Measurements from ENCODE around the gene DCUN1D1.

Gene DCUN1D1

GRCh38 chr3:182971637-182972036, 8.7 kb downstream of the DCUN1D1 start:
- DNase-seq, result no peak

DNA sequence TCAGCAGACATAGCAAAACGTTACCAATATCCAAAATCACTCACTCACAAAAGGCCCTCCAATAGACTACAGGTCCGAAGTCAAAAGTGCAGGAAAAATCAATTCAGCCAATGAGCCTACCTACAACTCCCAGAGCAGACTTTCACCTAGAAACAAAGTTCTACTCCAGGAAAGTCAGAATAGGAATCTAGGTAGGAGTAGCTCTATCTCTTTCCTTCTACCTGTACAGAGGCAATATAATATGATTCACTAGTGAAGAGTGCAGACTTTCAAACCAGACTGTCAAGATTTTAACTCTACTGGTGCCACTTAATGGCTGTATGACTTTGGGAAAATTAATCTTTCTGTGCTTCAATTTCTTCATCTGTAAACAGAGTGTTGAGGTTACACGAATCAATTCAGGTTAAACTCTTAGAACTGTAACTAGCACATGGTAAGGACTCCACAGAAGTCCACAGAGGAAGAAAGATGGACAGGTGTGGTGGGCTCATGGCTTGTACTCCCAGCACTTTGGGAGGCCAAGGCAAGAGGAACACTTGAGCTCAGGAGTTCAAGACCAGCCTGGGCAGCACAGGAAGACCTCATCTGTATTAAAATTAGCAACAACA, 9.4 kb downstream of the DCUN1D1 start:
- DNase-seq, result no peak

DNA sequence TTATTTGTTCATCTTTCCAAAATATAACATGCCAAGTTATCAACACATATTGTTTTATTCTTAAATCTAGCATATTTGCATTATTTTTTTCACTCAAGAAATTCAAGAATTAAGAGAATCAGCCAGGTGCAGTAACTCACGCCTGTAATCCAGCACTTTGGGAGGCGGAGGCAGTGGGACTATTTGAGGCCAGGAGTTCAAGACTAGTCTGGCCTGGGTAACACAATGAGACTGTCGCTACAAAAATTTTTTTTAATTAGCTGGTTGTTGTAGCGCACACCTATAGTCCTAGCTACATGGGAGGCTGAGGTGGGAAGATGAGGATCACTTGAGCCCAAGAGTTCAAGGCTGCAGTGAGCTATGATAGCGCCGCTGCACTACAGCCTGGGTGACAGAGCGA, 10.5 kb downstream of the DCUN1D1 start:
- no peak for DNase-seq

GRCh38 chr3:182969277-182969676, 11.1 kb downstream of the DCUN1D1 start:
- DNase-seq, result no peak

- peak; percentile 42 for DNase-seq
Measured at GRCh38 chr3:182967218-182968204, 12.8 kb downstream of the DCUN1D1 start.

- DNase-seq, result no peak
Measured at GRCh38 chr3:182965861-182966366, 14.4 kb downstream of the DCUN1D1 start.

DNA sequence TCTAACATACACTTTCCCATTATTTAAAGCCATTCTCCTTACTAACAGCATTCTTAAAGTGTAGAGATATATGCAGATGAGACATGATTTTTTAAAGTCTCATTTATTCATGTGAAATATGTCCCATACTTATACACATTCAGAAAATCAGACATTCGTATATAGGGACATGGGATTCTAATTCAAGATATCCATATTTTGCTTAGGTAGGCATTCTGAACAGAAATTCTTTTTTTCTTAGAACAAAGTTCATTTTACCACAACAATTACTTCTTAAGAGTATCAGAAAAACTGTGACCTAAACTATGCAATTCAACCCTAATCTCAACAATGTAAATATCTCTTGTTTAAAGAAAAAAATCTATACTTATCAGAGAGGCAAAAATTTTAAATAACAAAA, 16.2 kb downstream of the DCUN1D1 start:
- no peak for DNase-seq

GRCh38 chr3:182962166-182962565, 18.2 kb downstream of the DCUN1D1 start:
- DNase-seq, result no peak

GRCh38 chr3:182959474-182960350, 20.6 kb downstream of the DCUN1D1 start:
- DNase-seq, result no peak

GRCh38 chr3:182957676-182958266, 22.6 kb downstream of the DCUN1D1 start:
- DNase-seq, result no peak

DNA sequence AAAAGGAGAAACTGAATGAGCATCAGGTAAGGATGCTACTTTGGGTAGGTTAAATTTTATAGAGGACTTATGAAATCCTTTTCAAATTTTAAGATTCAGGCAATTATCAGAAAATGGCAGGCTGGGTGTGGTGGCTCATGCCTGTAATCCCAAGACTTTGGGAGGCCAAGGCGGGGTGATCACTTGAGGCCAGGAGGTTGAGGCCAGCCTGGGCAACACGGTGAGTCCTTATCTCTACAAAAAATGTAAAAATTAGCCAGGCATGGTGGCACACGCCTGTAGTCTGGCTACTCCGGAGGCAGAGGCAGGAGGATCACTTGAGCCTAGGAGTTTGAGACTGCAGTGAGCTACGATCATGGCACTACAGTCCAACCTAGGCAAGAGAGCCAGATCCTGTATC, 23.1 kb downstream of the DCUN1D1 start:
- no peak for DNase-seq

- no peak for DNase-seq
Measured at GRCh38 chr3:182954553-182955235, 25.6 kb downstream of the DCUN1D1 start.

GRCh38 chr3:182949688-182950087, 30.6 kb downstream of the DCUN1D1 start:
- no peak for DNase-seq

DNA sequence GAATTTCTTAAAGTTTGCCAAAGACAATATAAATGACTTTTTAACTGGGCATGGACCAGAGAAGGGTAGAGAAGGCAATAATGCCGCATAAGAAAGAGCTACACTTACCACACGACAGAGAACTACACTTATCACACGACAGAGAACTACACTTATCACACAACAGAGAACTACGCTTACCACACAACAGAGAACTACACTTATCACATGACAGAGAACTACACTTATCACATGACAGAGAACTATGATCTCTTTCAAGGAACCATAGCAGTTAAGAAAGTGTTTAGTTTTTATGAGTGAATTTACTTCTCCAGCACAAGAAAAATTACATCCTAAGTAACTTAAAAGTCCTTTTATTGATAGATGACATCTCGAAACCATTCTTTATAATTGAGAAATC, 32.0 kb downstream of the DCUN1D1 start:
- no peak for DNase-seq

- peak; percentile 12 for DNase-seq
Measured at GRCh38 chr3:182947888-182948287, 32.5 kb downstream of the DCUN1D1 start.

GRCh38 chr3:182941719-182942118, 38.6 kb downstream of the DCUN1D1 start:
- DNase-seq, result no peak

DNA sequence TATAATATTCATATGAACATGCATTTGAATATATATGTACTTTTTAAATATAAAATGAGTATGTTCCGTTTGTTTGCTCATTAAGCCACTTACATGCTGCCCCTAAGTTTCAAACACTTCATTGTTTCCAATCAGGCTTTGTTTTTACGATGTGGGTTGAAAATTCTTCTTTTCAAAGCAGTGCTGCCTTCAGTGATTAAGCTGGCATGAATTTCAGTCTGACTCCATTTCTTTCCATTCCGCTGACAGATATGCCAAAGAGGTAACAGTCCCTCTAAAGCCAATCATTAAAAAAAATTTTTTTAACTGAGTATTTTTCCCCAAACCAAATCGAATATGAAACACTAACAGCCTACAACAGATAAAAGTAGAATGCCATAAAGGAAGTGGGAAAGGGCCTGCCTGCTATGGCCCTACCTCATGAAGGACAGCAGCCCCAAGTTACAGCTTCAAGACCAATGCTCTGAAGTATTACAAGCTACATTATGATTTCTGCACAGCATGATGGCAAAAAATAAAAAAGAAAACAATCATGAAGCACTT, 40.0 kb downstream of the DCUN1D1 start:
- no peak for DNase-seq

DNA sequence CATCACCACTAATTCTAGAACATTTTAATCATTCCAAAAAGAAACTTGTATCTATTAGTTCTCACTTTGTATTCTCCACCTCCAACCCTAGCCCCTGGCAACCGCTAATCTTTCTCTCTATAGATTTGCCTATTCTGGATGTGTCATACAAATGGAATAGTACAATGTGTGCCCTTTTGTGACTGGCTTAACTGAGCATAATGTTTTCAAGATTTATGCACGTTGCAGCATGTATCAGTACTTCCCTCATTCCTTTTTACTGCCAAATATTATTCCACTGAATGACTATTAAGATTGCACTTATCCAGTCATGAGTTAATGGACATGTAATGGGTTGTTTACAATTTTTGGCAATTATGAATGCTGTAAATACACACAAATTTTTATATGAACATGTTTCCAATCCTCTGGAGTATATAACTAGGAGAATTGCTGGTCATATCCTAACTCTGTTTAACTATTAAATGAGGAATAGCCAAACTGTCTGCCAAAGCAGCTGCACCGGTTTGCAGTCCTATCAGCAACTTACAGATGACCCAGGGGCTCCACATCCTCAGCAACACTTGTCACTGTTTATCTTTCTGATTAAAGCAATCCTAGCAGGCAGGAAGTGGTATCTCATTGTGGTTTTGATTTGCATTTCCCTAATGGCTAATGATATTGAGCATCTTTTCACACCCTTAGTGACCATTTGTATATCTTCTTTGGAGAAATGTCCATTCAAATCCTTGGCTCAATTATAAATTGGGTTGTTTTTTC, 42.9 kb downstream of the DCUN1D1 start:
- peak; percentile 4 for DNase-seq

GRCh38 chr3:182936918-182937285, 43.4 kb downstream of the DCUN1D1 start:
- DNase-seq, result no peak

DNA sequence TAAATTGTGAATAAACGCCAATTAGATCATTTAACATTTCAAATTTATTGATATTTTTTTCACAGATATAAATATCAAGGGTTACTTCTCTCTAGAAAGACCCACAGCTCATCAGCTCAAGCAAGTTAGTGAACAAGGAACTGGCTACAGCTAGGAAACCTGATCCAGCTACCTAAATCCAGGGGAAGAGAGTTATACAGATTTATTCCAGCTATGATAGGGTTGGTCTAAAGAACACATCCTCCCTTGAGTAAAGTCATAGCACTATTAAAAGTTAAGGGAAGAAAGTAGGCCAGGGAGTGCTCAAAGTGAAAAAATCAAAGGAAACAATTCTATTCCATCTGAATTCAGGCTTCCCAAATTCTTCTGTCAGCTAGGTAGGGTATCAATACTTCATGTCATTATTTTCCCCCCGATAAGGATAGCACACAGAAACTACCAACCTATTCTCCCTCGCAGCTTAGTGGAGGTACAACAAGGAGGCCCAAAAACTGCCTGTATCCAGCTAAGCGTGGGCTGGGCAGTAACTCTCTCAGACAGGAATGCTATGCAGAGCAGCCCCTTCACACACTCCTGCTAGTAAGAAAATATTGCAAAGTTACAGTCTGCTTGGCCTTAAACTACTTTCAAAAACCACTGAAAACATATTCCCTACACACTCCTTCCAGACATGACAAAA, 44.0 kb downstream of the DCUN1D1 start:
- DNase-seq, result no peak

Data from CD4-positive, alpha-beta T cell treated with Interleukin-21 for 1 hour (primary cell).